Activated CD4-positive, alpha-beta T cell treated with anti-CD3 and anti-CD28 coated beads for 36 hours (primary cell): ENCODE results near the gene TOP3A. TPM values are rescaled to one million over a fixed set of nuclear protein-coding genes. Genes with fewer than 3 reads are reported as not detected.

Experiments used
- ATAC-seq: fragments of 200-7000 bp; cut with Tn5 transposase; one replicate; pipeline ENCODE4 v1.10.0; 2021; ENCODE audit warnings: mild to moderate bottlenecking, moderate library complexity
- CTCF ChIA-PET: fragments of 350-600 bp; sonication (Branson Sonifier 250); formaldehyde crosslinking; loops from one replicate; lab custom pipeline; 2021; ENCODE audit warnings: antibody characterized with exemption; lab: Charles Lee
- POLR2A ChIA-PET: fragments of 350-600 bp; sonication (Branson Sonifier 250); formaldehyde crosslinking; loops from one replicate; lab custom pipeline; 2021; ENCODE audit warnings: antibody characterized with exemption, inconsistent platforms; lab: Charles Lee
- DNase-seq: peaks from one replicate; pipeline ENCODE4 v3.0.0-alpha.2; 2020
- H3K27ac Mint-ChIP-seq: one replicate; pipeline ENCODE4 v1.8.0; 2021; ENCODE audit warnings: mixed read lengths
- H3K27me3 Mint-ChIP-seq: one replicate; pipeline ENCODE4 v1.8.0; 2021; ENCODE audit warnings: mixed read lengths
- H3K36me3 Mint-ChIP-seq: one replicate; pipeline ENCODE4 v1.8.0; 2021; ENCODE audit warnings: low read depth, mixed read lengths
- H3K4me1 Mint-ChIP-seq: one replicate; pipeline ENCODE4 v1.8.0; 2021; ENCODE audit warnings: mixed read lengths
- H3K4me3 Mint-ChIP-seq: one replicate; pipeline ENCODE4 v1.8.0; 2021; ENCODE audit warnings: mild to moderate bottlenecking, moderate library complexity, mixed read lengths
- H3K9me3 Mint-ChIP-seq: one replicate; pipeline ENCODE4 v1.8.0; 2021; ENCODE audit warnings: low read depth, mixed read lengths
- intact Hi-C, 2 experiments: fragments of 100-400 bp; cut with DNase I in 1 of 2; cut with micrococcal nuclease in 1 of 2; formaldehyde crosslinking; loops; one replicate each; pipeline versions ENCODE4 v1.14.2 to v1.15.1; 2022 to 2024; cut with DNase I, micrococcal nuclease
- total RNA-seq, 2 experiments: library from RNA; stranded (reverse); gene quantifications; one replicate each; pipeline ENCODE4 v1.2.3, GENCODE V29; 2021

TOP3A gene
- total RNA-seq, 2 experiments from 2014 or later, result 44.1 to 57.9 TPM

- Mint-ChIP-seq H3K27ac (no peak overlapping the region), H3K27me3 (no peaks in the 10 kb centered on the region), H3K36me3 (peaks cover 9% of the 10 kb centered on the region), H3K4me3 (no peak overlapping the region), H3K4me1 (peaks cover 16% of the 10 kb centered on the region), H3K9me3 (no peaks in the 10 kb centered on the region)
- no peak for ATAC-seq
- no peak for DNase-seq
- intact Hi-C loops, result no loop called here
- POLR2A ChIA-PET, result no interaction called here
- CTCF ChIA-PET, result interaction anchor here (1.7 kb wide), 1 partner anchor 11 kb away, joined by 5 read pairs; no protein-coding TSS in a partner anchor
Observed at GRCh38 chr17:18237461-18237860, 77.3 kb downstream of the TOP3A start.

- CTCF ChIA-PET, result interaction anchor here (0.6 kb wide), 1 partner anchor 149 kb away, joined by 3 read pairs; no protein-coding TSS in a partner anchor
- Mint-ChIP-seq H3K4me1 (peaks cover 16% of the 10 kb centered on the region), H3K4me3 (no peak overlapping the region), H3K27ac (peak overlapping the region; percentile 74), H3K27me3 (no peaks in the 10 kb centered on the region), H3K36me3 (peaks cover 9% of the 10 kb centered on the region), H3K9me3 (no peaks in the 10 kb centered on the region)
- DNase-seq (no peak), ATAC-seq (no peak)
- intact Hi-C loops, result no loop called here
- POLR2A ChIA-PET, result no interaction called here
Observed at GRCh38 chr17:18236494-18236893, 78.3 kb downstream of the TOP3A start.

- no peak overlapping the region for H3K4me3 Mint-ChIP-seq
- ATAC-seq, result peak; percentile 91
- intact Hi-C loops, result no loop called here
- H3K27ac Mint-ChIP-seq, result peak overlapping the region; percentile 74
- H3K36me3 Mint-ChIP-seq, result peaks cover 9% of the 10 kb centered on the region
- no peaks in the 10 kb centered on the region for H3K27me3 Mint-ChIP-seq
- ChIA-PET CTCF (no interaction called here), POLR2A (no interaction called here)
- DNase-seq, result peak; percentile 78
- no peaks in the 10 kb centered on the region for H3K9me3 Mint-ChIP-seq
- peaks cover 16% of the 10 kb centered on the region for H3K4me1 Mint-ChIP-seq
Observed at GRCh38 chr17:18235743-18236256, 79.0 kb downstream of the TOP3A start.

- ATAC-seq (no peak), DNase-seq (no peak)
- Mint-ChIP-seq H3K27me3 (no peaks in the 10 kb centered on the region), H3K4me1 (peaks cover 16% of the 10 kb centered on the region), H3K4me3 (no peak overlapping the region), H3K36me3 (peaks cover 9% of the 10 kb centered on the region), H3K27ac (peak overlapping the region; percentile 74), H3K9me3 (no peaks in the 10 kb centered on the region)
- CTCF ChIA-PET, result no interaction called here
- intact Hi-C loops, result no loop called here
- POLR2A ChIA-PET, result no interaction called here
Observed at GRCh38 chr17:18234853-18235380, 79.9 kb downstream of the TOP3A start.

- H3K36me3 Mint-ChIP-seq, result peaks cover 9% of the 10 kb centered on the region
- H3K4me3 Mint-ChIP-seq, result no peak overlapping the region
- no peak overlapping the region for H3K27ac Mint-ChIP-seq
- H3K27me3 Mint-ChIP-seq, result no peaks in the 10 kb centered on the region
- ChIA-PET CTCF (no interaction called here), POLR2A (no interaction called here)
- no peak for DNase-seq
- no peak for ATAC-seq
- intact Hi-C loops, result no loop called here
- H3K4me1 Mint-ChIP-seq, result peaks cover 16% of the 10 kb centered on the region
- H3K9me3 Mint-ChIP-seq, result no peaks in the 10 kb centered on the region
Observed at GRCh38 chr17:18233803-18234518, 80.8 kb downstream of the TOP3A start.

GRCh38 chr17:18231164-18231563, 83.6 kb downstream of the TOP3A start:
- peaks cover 6% of the 10 kb centered on the region for H3K36me3 Mint-ChIP-seq
- intact Hi-C loops, result no loop called here
- peaks cover 28% of the 10 kb centered on the region for H3K4me1 Mint-ChIP-seq
- no peak overlapping the region for H3K27ac Mint-ChIP-seq
- H3K4me3 Mint-ChIP-seq, result no peak overlapping the region
- CTCF ChIA-PET, result interaction anchor here (1.0 kb wide), 1 partner anchor 24 kb away, joined by 3 read pairs; no protein-coding TSS in a partner anchor
- no peaks in the 10 kb centered on the region for H3K9me3 Mint-ChIP-seq
- POLR2A ChIA-PET, result no interaction called here
- no peak for DNase-seq
- no peak for ATAC-seq
- no peaks in the 10 kb centered on the region for H3K27me3 Mint-ChIP-seq

- H3K36me3 Mint-ChIP-seq, result peaks cover 6% of the 10 kb centered on the region
- H3K27ac Mint-ChIP-seq, result no peak overlapping the region
- POLR2A ChIA-PET, result no interaction called here
- intact Hi-C loops, result no loop called here
- no peak for ATAC-seq
- H3K4me3 Mint-ChIP-seq, result no peak overlapping the region
- H3K27me3 Mint-ChIP-seq, result no peaks in the 10 kb centered on the region
- no peak for DNase-seq
- peaks cover 21% of the 10 kb centered on the region for H3K4me1 Mint-ChIP-seq
- CTCF ChIA-PET, result interaction anchor here (1.0 kb wide), 1 partner anchor 25 kb away, joined by 3 read pairs; no protein-coding TSS in a partner anchor
- no peaks in the 10 kb centered on the region for H3K9me3 Mint-ChIP-seq
Observed at GRCh38 chr17:18230288-18231141, 84.3 kb downstream of the TOP3A start.

GRCh38 chr17:18229771-18230170, 85.0 kb downstream of the TOP3A start:
- CTCF ChIA-PET, result interaction anchor here (1.0 kb wide), 1 partner anchor 12 kb away, joined by 3 read pairs; no protein-coding TSS in a partner anchor
- ATAC-seq, result no peak
- no peak overlapping the region for H3K4me3 Mint-ChIP-seq
- H3K4me1 Mint-ChIP-seq, result peaks cover 19% of the 10 kb centered on the region
- DNase-seq, result no peak
- no peaks in the 10 kb centered on the region for H3K27me3 Mint-ChIP-seq
- intact Hi-C loops, result loop anchor here in 1 of 2 experiments (5.0 kb wide), 1 partner anchor 47 kb away; the partner anchor contains the start of gene ALKBH5
- H3K36me3 Mint-ChIP-seq, result peaks cover 2% of the 10 kb centered on the region
- no peak overlapping the region for H3K27ac Mint-ChIP-seq
- POLR2A ChIA-PET, result no interaction called here
- no peaks in the 10 kb centered on the region for H3K9me3 Mint-ChIP-seq

- H3K27me3 Mint-ChIP-seq, result no peaks in the 10 kb centered on the region
- H3K4me3 Mint-ChIP-seq, result no peak overlapping the region
- intact Hi-C loops, result loop anchor here in 1 of 2 experiments (5.0 kb wide), 1 partner anchor 47 kb away; the partner anchor contains the start of gene ALKBH5
- H3K36me3 Mint-ChIP-seq, result no peaks in the 10 kb centered on the region
- peaks cover 18% of the 10 kb centered on the region for H3K4me1 Mint-ChIP-seq
- H3K27ac Mint-ChIP-seq, result no peak overlapping the region
- DNase-seq (no peak), ATAC-seq (no peak)
- ChIA-PET POLR2A (no interaction called here), CTCF (interaction anchor here (1.0 kb wide), 1 partner anchor 11 kb away, joined by 3 read pairs; no protein-coding TSS in a partner anchor)
- no peaks in the 10 kb centered on the region for H3K9me3 Mint-ChIP-seq
Observed at GRCh38 chr17:18229254-18229653, 85.5 kb downstream of the TOP3A start.

- H3K27me3 Mint-ChIP-seq, result no peaks in the 10 kb centered on the region
- DNase-seq (no peak), ATAC-seq (no peak)
- H3K36me3 Mint-ChIP-seq, result no peaks in the 10 kb centered on the region
- H3K9me3 Mint-ChIP-seq, result no peaks in the 10 kb centered on the region
- POLR2A ChIA-PET, result no interaction called here
- intact Hi-C loops, result loop anchor here in 1 of 2 experiments (5.0 kb wide), 1 partner anchor 46 kb away; the partner anchor contains the start of gene ALKBH5
- CTCF ChIA-PET, result no interaction called here
- no peak overlapping the region for H3K27ac Mint-ChIP-seq
- H3K4me1 Mint-ChIP-seq, result peaks cover 18% of the 10 kb centered on the region
- H3K4me3 Mint-ChIP-seq, result no peak overlapping the region
Observed at GRCh38 chr17:18228176-18228682, 86.6 kb downstream of the TOP3A start.

GRCh38 chr17:18227635-18228034, 87.2 kb downstream of the TOP3A start:
- no peak for ATAC-seq
- intact Hi-C loops, result loop anchor here in 1 of 2 experiments (5.0 kb wide), 1 partner anchor 45 kb away; the partner anchor contains the start of gene ALKBH5
- Mint-ChIP-seq H3K36me3 (no peaks in the 10 kb centered on the region), H3K27me3 (no peaks in the 10 kb centered on the region), H3K4me3 (no peak overlapping the region), H3K27ac (no peak overlapping the region), H3K9me3 (no peaks in the 10 kb centered on the region), H3K4me1 (peaks cover 18% of the 10 kb centered on the region)
- DNase-seq, result no peak
- POLR2A ChIA-PET, result no interaction called here
- CTCF ChIA-PET, result no interaction called here
